ENCODE data around the gene WNT11. TPM values are rescaled to one million over a fixed set of nuclear protein-coding genes. Genes with fewer than 3 reads are reported as not detected.

Gene WNT11
- total RNA-seq, 1 donor from 2014 or later, result not detected

- no peak overlapping the region for H3K4me3 ChIP-seq (ENCODE audit: low read depth, low read length)
- FAIRE-seq (no peak), DNase-seq (ENCODE audit: low read depth) (no peak)
- H3K27me3 ChIP-seq (ENCODE audit: control insufficient read depth, insufficient read depth, low read length), result peaks cover 5% of the 10 kb centered on the region
- TF ChIP-seq CTCF (IDR thresholded peaks at IDR 0.05; ENCODE audit: insufficient read depth, low read length, severe bottlenecking), result no peak
- H3K36me3 ChIP-seq (ENCODE audit: control insufficient read depth, insufficient read depth, low read length), result no peaks in the 10 kb centered on the region
Measured at GRCh38 chr11:76216536-76217325, 10.4 kb upstream of the WNT11 start.

- no peak overlapping the region for H3K4me3 ChIP-seq (ENCODE audit: low read depth, low read length)
- H3K36me3 ChIP-seq (ENCODE audit: control insufficient read depth, insufficient read depth, low read length), result no peaks in the 10 kb centered on the region
- peaks cover 11% of the 10 kb centered on the region for H3K27me3 ChIP-seq (ENCODE audit: control insufficient read depth, insufficient read depth, low read length)
- DNase-seq (ENCODE audit: low read depth), result no peak
- TF ChIP-seq CTCF (IDR thresholded peaks at IDR 0.05; ENCODE audit: insufficient read depth, low read length, severe bottlenecking), result no peak
- FAIRE-seq, result no peak
Measured at GRCh38 chr11:76215941-76216340, 9.6 kb upstream of the WNT11 start.

GRCh38 chr11:76214968-76215548 is 8.8 kb upstream of the WNT11 start:
- FAIRE-seq (no peak), DNase-seq (ENCODE audit: low read depth) (no peak)
- no peak for TF ChIP-seq CTCF (IDR thresholded peaks at IDR 0.05; ENCODE audit: insufficient read depth, low read length, severe bottlenecking)
- H3K4me3 ChIP-seq (ENCODE audit: low read depth, low read length), result no peak overlapping the region
- no peaks in the 10 kb centered on the region for H3K36me3 ChIP-seq (ENCODE audit: control insufficient read depth, insufficient read depth, low read length)
- H3K27me3 ChIP-seq (ENCODE audit: control insufficient read depth, insufficient read depth, low read length), result peaks cover 15% of the 10 kb centered on the region

- FAIRE-seq, result no peak
- peaks cover 20% of the 10 kb centered on the region for H3K27me3 ChIP-seq (ENCODE audit: control insufficient read depth, insufficient read depth, low read length)
Measured at GRCh38 chr11:76214186-76214585, 7.9 kb upstream of the WNT11 start.

GRCh38 chr11:76212086-76213035 is 6.1 kb upstream of the WNT11 start:
- Histone ChIP-seq H3K27me3 (ENCODE audit: control insufficient read depth, insufficient read depth, low read length) (peaks cover 26% of the 10 kb centered on the region), H3K4me3 (ENCODE audit: low read depth, low read length) (no peak overlapping the region), H3K36me3 (ENCODE audit: control insufficient read depth, insufficient read depth, low read length) (no peaks in the 10 kb centered on the region)
- TF ChIP-seq CTCF (IDR thresholded peaks at IDR 0.05; ENCODE audit: insufficient read depth, low read length, severe bottlenecking), result no peak
- DNase-seq (ENCODE audit: low read depth), result no peak
- peak; percentile 92 for FAIRE-seq

More at GRCh38 chr11:76214186-76214585, 7.9 kb upstream of the WNT11 start:
- H3K36me3 ChIP-seq (ENCODE audit: control insufficient read depth, insufficient read depth, low read length), result no peaks in the 10 kb centered on the region
- TF ChIP-seq CTCF (IDR thresholded peaks at IDR 0.05; ENCODE audit: insufficient read depth, low read length, severe bottlenecking), result no peak
- DNase-seq (ENCODE audit: low read depth), result no peak
- no peak overlapping the region for H3K4me3 ChIP-seq (ENCODE audit: low read depth, low read length)
